Pancreas (tissue), 10 donors: ENCODE data around the gene CDHR4. TPM values are rescaled to one million over a fixed set of nuclear protein-coding genes. Genes with fewer than 3 reads are reported as not detected.
A peak's percentile ranks its signal among the peaks of the same experiment; 100 is the strongest.
"Not testable (repeated sequence)": the region's sequence is repeated elsewhere in the genome, so short reads cannot be mapped to it uniquely, and the experiment has no call there.

Experiments used
- ATAC-seq, 4 donors: fragments of 200-7000 bp; cut with Tn5 transposase; one replicate each; pipeline versions ENCODE4 v1.8.0 to v1.9.1; 2020; ENCODE audit warnings: mild to moderate bottlenecking in 4 of 4, moderate library complexity in 4 of 4
- DNase-seq, 6 donors: peaks; one replicate each; pipeline ENCODE4 v3.0.0-alpha.2; 2020
- FAIRE-seq: peaks from 2 replicates; lab custom pipeline; 2012; peaks lifted over from hg19 to GRCh38; lab: Jason Lieb, UNC
- H3K27ac ChIP-seq, 4 donors: fragments of 200-600 bp; sonication (generic); 1 replicate in 3 of 4; 2 replicates in 1 of 4; pipeline versions ENCODE4 v1.5.0 to v1.8.0; 2020
- H3K27me3 ChIP-seq, 4 donors: fragments of 200-600 bp; one replicate each; pipeline ENCODE4 v1.8.0; 2021
- H3K36me3 ChIP-seq, 3 donors: fragments of 200-600 bp; sonication (generic) in 1 of 3; one replicate each; pipeline versions ENCODE4 v1.5.0 to v1.8.0; 2020 to 2021
- H3K4me1 ChIP-seq, 3 donors: fragments of 200-600 bp; one replicate each; pipeline ENCODE4 v1.8.0; 2021
- H3K4me3 ChIP-seq, 4 donors: fragments of 200-600 bp; sonication (generic) in 2 of 4; one replicate each; pipeline versions ENCODE4 v1.5.0 to v1.8.0; 2020 to 2021
- H3K9me3 ChIP-seq, 4 donors: fragments of 200-600 bp; one replicate each; pipeline ENCODE4 v1.8.0; 2021
- CTCF ChIP-seq, 4 donors: fragments of 200-600 bp; sonication (generic) in 3 of 4; IDR thresholded peaks; one replicate each; pipeline versions ENCODE4 v1.5.0 to v1.8.0; 2021; ENCODE audit warnings: antibody characterized with exemption in 4 of 4
- WGBS, 2 donors: extraction: QIAGEN DNeasy Blood & Tissue Kit; methylation state at CpG; one replicate each; pipeline ENCODE4 v1.1.7; 2013; 5-methylcytosine and 5-hydroxymethylcytosine counted together
- intact Hi-C, 3 donors: fragments of 100-400 bp; cut with DNase I; formaldehyde crosslinking; loops; one replicate each; pipeline versions ENCODE4 v1.11.1 to v1.14.2; 2022
- polyA plus RNA-seq, 2 donors: library from polyadenylated mRNA; stranded (reverse); fragments of 200-250 nt; gene quantifications; one replicate each; pipeline ENCODE4 v1.2.3, GENCODE V29; 2013
- total RNA-seq, 6 donors: library from RNA; stranded (reverse); fragmentation: NEBNext Ultra II Directional in 4 of 6; extraction: Animal tissue kit (Norgen Biotek cat#: 25700) in 4 of 6; gene quantifications; one replicate each; pipeline versions ENCODE4 v1.2.1 to v1.2.4, GENCODE V29; 2021 to 2023
- donor health status: healthy with polysubstance abuse.
- donor health status: DM: no; HTN: no; CAD: no; lungs with moderate emphysema.
- donor health status: DM: no; HTN: no; CAD: no.
- donor health status: control.
- donor health status: control.
- donor health status: Bipolar disorder and iron deficiency.
- donor health status: DM: yes; HTN: yes; CAD: no.
- donor health status: DM: no; HTN: no; CAD: no.
- donor health status: DM: no; HTN: no; CAD: no.
- donor health status: DM: yes; HTN: yes; CAD: no.

CDHR4 gene
- total and polyA plus RNA-seq, 8 donors: not detected

GRCh38 chr3:49826016-49826415 is 26.3 kb upstream of the CDHR4 start:
- Histone ChIP-seq H3K4me1 (no peaks in the 10 kb centered on the region), H3K4me3 (no peak overlapping the region), H3K9me3 (no peaks in the 10 kb centered on the region), H3K27ac (no peak overlapping the region), H3K27me3 (no peaks in the 10 kb centered on the region), H3K36me3 (no peaks in the 10 kb centered on the region)
- TF ChIP-seq CTCF (IDR thresholded peaks at IDR 0.05): no peak
- 73 to 83% methylated on average over 6 of the region's 6 CpGs for WGBS, 2 donors
- intact Hi-C loops: no loop called here
- ATAC-seq (no peak), FAIRE-seq (no peak), DNase-seq (no peak)

- WGBS, 2 donors: 80 to 90% methylated on average over 3 of the region's 3 CpGs
These were observed 23.5 kb upstream of the CDHR4 start for GRCh38 chr3:49823131-49823530.

GRCh38 chr3:49813497-49814174 is 14.0 kb upstream of the CDHR4 start, which contains the start of gene UBA7:
Gene UBA7 (minus strand): TSS chr3:49813953. CDS start chr3:49813787, 166 bp downstream.
- peak within 1 kb of the TSS; percentile 2 to 52 (median 22) for H3K4me3 ChIP-seq
- no peaks in the 10 kb centered on the region for H3K27me3 ChIP-seq
- H3K36me3 ChIP-seq: no peaks in the 10 kb centered on the region
- peak; percentile 80 to 98 (median 96) for ATAC-seq
- 18 to 22% methylated on average over 9 of the region's 9 CpGs for WGBS, 2 donors
- peak in 4 of 6 donors; percentile 57 to 64 (median 61) for DNase-seq
- H3K4me1 ChIP-seq: peaks cover 0 to 9% (median 0%) of the 10 kb centered on the region in 3 donors
- H3K9me3 ChIP-seq: no peaks in the 10 kb centered on the region
- peak within 1 kb of the TSS; percentile 5 to 76 (median 64) for H3K27ac ChIP-seq
- no peak for TF ChIP-seq CTCF (IDR thresholded peaks at IDR 0.05)
- intact Hi-C loops: no loop called here
- peak; percentile 5 for FAIRE-seq

More at GRCh38 chr3:49823131-49823530, 23.5 kb upstream of the CDHR4 start:
- H3K4me1 ChIP-seq, H3K27ac ChIP-seq, H3K27me3 ChIP-seq, FAIRE-seq, ATAC-seq, H3K9me3 ChIP-seq, DNase-seq, H3K4me3 ChIP-seq, intact Hi-C loops, H3K36me3 ChIP-seq: not testable (repeated sequence)

GRCh38 chr3:49812916-49813496 is 13.3 kb upstream of the CDHR4 start:
- Histone ChIP-seq H3K27ac (peak overlapping the region in 3 of 4 donors; percentile 54 to 76 (median 74)), H3K4me3 (peak overlapping the region; percentile 2 to 52 (median 22)), H3K27me3 (no peaks in the 10 kb centered on the region), H3K36me3 (no peaks in the 10 kb centered on the region), H3K9me3 (no peaks in the 10 kb centered on the region), H3K4me1 (peaks cover 0 to 9% (median 0%) of the 10 kb centered on the region in 3 donors)
- no peak for TF ChIP-seq CTCF (IDR thresholded peaks at IDR 0.05)
- DNase-seq (no peak), ATAC-seq (peak; percentile 26 to 57 (median 47)), FAIRE-seq (no peak)
- intact Hi-C loops: no loop called here
- WGBS, 2 donors: 52 to 54% methylated on average over 9 of the region's 9 CpGs

- Histone ChIP-seq H3K4me1 (peaks cover 0 to 21% (median 20%) of the 10 kb centered on the region in 3 donors), H3K27me3 (no peaks in the 10 kb centered on the region), H3K27ac (no peak overlapping the region), H3K9me3 (no peaks in the 10 kb centered on the region), H3K4me3 (no peak overlapping the region), H3K36me3 (no peaks in the 10 kb centered on the region)
- intact Hi-C loops: loop anchor here in 1 of 3 donors (5.0 kb wide), 1 partner anchor 35 kb away; no protein-coding TSS in a partner anchor
- 82 to 85% methylated on average over 13 of the region's 13 CpGs for WGBS, 2 donors
- ATAC-seq (no peak), FAIRE-seq (no peak), DNase-seq (no peak)
- no peak for TF ChIP-seq CTCF (IDR thresholded peaks at IDR 0.05)
These were observed 7.9 kb upstream of the CDHR4 start for GRCh38 chr3:49807431-49808114.
